NCI-H748 (cell line): Measurements from ENCODE around the gene SLC29A3.

Source experiments
- DNase-seq: peaks from one replicate; lab custom pipeline; 2025; ENCODE audit not compliant: unreplicated experiment; lab: John Stamatoyannopoulos, UW

Gene SLC29A3

GRCh38 chr10:71408436-71409225 lies 89.6 kb downstream of the SLC29A3 start:
- no peak for DNase-seq

- no peak for DNase-seq
Measured at GRCh38 chr10:71409516-71410104, 90.6 kb downstream of the SLC29A3 start.
